ENCODE data around the gene TBX5.

The TBX5 gene

GRCh38 chr12:114404926-114405518 lies 922 bp downstream of the TBX5 start:
- no peak for DNase-seq

- DNase-seq: no peak
Measured at GRCh38 chr12:114404083-114404925, 1.6 kb downstream of the TBX5 start.

- no peak for DNase-seq
Measured at GRCh38 chr12:114403690-114404066, 2.3 kb downstream of the TBX5 start.

- DNase-seq: no peak
Measured at GRCh38 chr12:114403011-114403689, 2.8 kb downstream of the TBX5 start.

- no peak for DNase-seq
Measured at GRCh38 chr12:114402084-114402717, 3.7 kb downstream of the TBX5 start.

- DNase-seq: no peak
Measured at GRCh38 chr12:114401328-114402083, 4.4 kb downstream of the TBX5 start.

- no peak for DNase-seq
Measured at GRCh38 chr12:114400925-114401324, 5.0 kb downstream of the TBX5 start.

- DNase-seq: no peak
Measured at GRCh38 chr12:114400361-114400811, 5.6 kb downstream of the TBX5 start.

- no peak for DNase-seq
Measured at GRCh38 chr12:114399664-114400211, 6.2 kb downstream of the TBX5 start.

GRCh38 chr12:114397978-114398881 lies 7.7 kb downstream of the TBX5 start:
- DNase-seq: no peak

- DNase-seq: no peak
Measured at GRCh38 chr12:114396869-114397719, 8.8 kb downstream of the TBX5 start.

GRCh38 chr12:114396153-114396868 lies 9.6 kb downstream of the TBX5 start:
- no peak for DNase-seq

GRCh38 chr12:114395755-114396152 lies 10.2 kb downstream of the TBX5 start:
- no peak for DNase-seq

GRCh38 chr12:114395233-114395632 lies 10.7 kb downstream of the TBX5 start:
- no peak for DNase-seq

- DNase-seq: no peak
Measured at GRCh38 chr12:114393569-114393968, 12.4 kb downstream of the TBX5 start.

- DNase-seq: no peak
Measured at GRCh38 chr12:114392909-114393308, 13.0 kb downstream of the TBX5 start.

- no peak for DNase-seq
Measured at GRCh38 chr12:114391088-114391487, 14.9 kb downstream of the TBX5 start.

- no peak for DNase-seq
Measured at GRCh38 chr12:114384739-114385138, 21.2 kb downstream of the TBX5 start.

- no peak for DNase-seq
Measured at GRCh38 chr12:114381177-114381576, 24.8 kb downstream of the TBX5 start.

GRCh38 chr12:114371733-114372132 lies 34.2 kb downstream of the TBX5 start:
- no peak for DNase-seq
